ENCODE data around the gene SORCS2.

SORCS2 gene

DNA sequence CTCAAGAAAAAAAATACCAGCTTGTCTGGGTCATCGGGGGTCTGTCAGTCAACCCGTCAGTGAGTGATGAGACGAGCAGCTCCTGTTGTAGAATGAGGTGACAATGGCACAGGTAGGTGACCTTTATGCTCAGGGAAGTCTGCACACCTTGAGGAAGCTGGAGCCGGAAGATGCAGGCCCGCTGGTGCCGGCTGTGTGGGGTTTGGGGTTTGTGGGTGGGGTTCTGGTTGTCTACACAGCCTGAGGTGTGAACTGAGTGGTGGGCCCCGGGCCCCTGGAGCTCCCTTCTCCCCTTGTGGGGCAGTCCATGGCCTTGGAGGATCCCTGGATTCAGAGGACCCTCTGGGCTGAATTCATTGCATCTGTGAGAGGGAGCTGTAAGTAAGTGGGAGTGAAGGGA, 75.5 kb downstream of the SORCS2 start:
- no peak for DNase-seq (ENCODE audit: low read depth in 2 of 2)

DNA sequence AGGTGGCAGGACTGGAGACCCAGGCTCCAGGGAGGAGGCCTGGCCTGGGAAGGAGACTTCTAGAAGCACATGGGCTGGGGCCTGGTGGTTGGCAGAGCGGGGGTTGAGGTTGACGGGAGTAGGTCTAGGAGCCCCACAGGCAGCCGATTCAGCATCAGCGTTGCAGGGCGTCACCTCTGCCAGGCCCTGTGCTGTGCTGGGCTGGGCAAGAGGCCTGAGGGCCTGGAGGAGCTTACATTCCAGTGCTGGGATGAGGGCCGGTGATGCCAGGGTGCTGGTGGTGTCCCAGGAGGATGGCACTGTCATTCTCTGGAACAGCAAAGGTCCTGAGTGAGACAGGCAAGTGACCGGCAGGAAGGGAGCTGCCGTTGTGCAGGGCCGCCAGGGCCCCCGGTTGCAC, 76.6 kb downstream of the SORCS2 start:
- no peak for DNase-seq (ENCODE audit: low read depth in 2 of 2)

DNA sequence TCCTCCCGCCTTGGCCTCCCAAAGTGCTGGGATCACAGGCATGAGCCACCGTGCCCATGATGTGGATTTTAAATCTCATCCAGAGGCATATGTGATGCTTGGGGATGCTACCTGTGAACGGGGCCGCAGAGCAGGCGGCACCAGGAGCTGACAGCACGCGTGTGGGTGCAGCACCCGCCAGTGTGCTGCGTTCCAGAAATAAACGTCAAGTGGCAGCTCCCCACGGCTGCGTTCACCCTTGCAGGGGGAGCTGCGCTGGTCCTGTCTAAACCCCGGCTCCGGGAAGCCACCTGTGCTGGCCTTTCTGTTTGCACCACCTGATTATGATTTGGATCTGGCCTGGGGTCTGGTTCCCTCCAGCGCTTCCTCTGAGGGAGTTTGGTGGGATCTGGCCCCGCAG, 77.8 kb downstream of the SORCS2 start:
- DNase-seq (ENCODE audit: low read depth in 2 of 2): no peak

DNA sequence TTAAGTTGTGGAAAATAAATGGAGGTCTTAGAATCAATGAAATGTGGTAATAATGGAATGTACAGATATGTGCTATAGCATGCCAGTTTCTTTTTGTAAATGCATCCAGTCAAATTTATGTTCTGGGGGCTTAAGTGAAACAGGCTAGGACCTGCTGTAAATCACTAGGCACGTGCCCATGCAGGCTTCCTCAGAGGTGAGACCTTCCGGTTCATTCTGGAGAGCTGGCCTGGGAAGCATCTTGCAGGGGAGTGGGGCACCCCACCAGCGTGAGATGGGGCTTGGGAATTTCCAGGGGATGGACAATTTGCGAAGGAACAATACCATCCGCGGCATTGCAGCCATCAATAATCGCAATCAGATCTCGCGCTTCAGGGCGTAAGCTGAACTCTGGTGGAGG, 80.1 kb downstream of the SORCS2 start:
- DNase-seq (ENCODE audit: low read depth in 2 of 2): no peak

DNA sequence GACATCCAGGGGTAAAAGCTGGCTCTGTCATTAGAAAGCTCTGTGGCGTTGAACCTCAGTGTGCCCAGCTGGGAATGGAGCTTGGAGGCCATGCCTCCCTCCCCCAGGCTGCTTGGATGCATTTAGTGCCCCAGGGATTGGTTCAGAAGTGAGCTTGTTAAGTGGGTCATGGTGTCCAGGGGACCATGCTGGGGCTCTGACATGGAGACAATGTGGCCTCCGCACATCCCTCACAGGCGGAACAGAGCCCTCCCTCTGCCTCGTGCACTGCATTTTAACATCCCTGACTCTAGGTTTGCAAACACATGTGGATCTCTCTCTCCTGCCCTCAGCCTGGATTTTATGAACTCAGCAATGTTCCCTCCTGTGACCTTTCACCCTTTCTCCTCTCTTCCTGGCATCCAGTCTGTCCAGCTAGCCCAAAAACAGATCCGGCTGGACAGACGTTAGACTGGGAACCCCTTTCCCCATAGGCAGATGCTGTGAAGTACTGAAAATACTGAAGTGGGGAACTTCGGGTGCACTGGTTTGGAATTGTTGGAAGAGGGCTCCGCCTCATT, 81.5 kb downstream of the SORCS2 start:
- no peak for DNase-seq (ENCODE audit: low read depth in 2 of 2)

DNA sequence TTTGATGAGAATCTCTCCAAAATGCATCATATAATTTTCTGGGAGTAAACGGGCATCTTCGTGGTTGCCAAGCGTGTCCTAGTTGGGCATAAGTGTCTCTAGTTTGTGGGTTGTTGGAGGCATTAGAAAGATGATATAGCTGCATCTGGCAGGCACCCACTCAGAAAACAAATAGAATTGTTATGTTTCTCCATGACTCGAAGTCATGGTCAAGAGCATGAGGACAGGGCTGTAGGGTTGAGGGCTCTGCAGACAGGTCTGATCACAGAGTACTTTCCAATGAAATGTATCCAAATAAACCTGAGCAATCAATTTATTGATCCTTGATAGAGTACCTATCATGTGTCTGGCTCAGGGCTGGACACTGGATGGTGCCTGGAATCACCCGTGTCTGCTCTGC, 82.7 kb downstream of the SORCS2 start:
- DNase-seq (ENCODE audit: low read depth in 2 of 2): no peak

DNA sequence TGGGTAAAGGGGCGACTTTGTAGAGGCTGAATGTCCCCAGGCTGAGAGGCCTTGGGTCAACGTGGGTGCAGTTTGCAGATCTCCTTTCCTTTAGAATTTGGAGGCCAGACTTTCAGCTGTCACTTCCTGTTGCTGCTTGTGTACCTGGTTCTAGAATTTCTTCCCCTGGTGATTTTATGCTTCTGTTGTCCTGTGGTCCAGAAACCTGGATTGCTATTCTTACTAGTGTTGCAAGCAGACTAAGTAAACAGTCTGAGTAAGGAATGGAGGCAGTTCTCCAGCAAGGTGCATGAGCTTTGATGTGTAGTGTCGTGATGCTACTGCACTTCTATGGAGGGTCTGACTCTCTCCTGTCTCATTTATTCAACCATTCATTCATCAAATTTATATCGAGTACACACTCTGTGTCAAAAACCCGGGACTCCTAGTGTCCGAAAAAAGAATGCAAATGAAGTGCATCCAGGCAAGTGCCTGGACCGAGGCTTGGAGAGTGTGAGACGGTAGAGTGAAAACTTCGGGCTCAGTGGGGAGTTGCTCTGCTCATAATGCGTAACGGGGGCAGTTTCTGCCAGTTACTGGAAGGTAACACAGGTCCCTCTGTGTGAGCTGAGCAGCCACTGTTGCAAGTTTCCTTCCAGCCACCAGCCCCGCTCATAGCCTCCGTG, 83.3 kb downstream of the SORCS2 start:
- DNase-seq (ENCODE audit: low read depth in 2 of 2): no peak

DNA sequence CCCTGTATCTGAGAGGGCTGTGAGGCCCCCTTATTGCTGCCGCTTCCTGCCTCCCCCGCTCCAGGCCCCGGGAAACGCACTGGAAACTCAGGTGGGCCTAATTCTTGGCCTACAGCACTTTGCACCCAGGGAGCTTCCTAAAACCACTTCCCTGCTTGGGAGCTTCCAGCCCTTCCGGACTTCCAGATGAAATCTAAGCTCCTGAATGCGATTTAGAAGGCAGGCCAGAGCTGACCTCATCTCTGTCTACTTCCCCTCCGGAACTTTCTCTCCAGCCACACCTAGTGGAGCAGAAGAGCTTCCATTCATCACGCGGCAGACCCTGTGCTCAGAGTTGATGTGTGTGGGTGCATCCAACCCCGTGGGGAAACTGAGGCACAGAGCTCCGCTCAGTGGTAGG, 84.2 kb downstream of the SORCS2 start:
- DNase-seq (ENCODE audit: low read depth in 2 of 2): no peak

DNA sequence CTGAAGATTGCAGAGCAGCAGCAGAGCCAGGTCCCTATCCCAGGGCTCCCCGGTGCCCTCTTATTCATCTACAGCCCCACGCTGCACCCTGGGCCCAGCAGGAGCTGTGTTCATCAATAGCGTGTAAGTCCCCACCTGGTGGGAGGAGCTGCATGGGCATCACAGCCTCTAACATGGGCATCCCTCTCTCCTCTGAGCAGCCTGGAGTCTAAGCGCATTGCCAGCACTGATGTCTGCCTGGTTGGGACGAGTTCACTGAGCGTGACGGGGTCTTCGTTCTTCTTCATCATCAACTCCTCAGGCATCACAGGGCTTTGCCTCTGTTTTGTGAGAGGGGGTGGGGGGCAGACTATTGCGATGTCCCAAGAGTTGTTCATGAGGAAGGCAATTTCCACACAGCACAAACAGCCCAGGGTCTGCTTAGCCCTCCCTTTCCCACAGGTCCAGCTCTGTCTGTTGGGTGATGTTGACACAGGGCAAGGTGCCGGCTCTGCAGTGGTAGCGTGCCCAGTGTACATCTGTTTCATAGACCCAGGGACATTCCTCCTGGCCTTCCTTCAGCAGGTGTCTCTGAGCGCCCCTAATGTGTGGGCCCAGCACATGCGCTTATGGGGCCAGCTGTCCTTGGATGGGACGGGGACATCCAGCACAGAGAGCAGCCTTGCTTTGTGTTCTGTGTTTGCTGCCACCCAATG, 85.9 kb downstream of the SORCS2 start:
- DNase-seq (ENCODE audit: low read depth in 2 of 2): no peak

DNA sequence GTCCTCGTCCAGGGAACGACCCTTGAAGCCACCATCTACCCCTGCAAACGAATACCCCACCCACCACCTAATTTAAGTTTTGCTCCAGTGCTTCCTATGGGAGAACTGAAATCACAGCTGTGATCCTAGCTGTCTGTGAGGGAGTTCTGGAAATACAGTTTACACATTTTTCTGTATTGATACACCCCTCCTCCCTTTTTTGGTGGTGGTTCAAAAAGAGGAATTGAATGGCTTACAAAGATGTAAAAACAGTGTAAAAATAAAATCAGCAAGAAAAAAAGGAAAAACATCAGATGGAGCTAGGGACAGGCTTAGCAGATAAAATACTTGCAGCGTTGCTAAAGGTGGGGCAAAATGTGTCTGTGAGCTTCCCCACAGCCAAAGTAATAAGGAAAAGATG, 86.6 kb downstream of the SORCS2 start:
- no peak for DNase-seq (ENCODE audit: low read depth in 2 of 2)

DNA sequence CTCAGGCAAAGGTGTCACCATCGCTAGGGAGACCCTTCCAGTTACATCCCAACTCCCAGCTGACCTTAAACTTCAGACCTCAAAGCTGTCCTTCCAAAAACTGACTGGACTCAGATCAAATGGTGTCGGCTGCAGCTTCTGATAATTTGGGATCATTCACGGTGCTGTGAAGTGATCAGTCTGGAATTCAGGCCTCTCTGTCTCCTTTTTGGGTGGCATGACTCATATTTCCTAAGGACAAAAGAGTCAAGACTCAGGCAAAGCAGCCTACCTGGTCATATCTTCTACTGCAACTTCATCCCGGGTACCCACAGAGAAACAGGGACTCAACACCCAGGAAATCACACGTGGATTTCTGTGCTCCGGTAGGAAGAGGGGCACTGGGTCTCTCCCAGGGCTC, 87.6 kb downstream of the SORCS2 start:
- no peak for DNase-seq (ENCODE audit: low read depth in 2 of 2)

DNA sequence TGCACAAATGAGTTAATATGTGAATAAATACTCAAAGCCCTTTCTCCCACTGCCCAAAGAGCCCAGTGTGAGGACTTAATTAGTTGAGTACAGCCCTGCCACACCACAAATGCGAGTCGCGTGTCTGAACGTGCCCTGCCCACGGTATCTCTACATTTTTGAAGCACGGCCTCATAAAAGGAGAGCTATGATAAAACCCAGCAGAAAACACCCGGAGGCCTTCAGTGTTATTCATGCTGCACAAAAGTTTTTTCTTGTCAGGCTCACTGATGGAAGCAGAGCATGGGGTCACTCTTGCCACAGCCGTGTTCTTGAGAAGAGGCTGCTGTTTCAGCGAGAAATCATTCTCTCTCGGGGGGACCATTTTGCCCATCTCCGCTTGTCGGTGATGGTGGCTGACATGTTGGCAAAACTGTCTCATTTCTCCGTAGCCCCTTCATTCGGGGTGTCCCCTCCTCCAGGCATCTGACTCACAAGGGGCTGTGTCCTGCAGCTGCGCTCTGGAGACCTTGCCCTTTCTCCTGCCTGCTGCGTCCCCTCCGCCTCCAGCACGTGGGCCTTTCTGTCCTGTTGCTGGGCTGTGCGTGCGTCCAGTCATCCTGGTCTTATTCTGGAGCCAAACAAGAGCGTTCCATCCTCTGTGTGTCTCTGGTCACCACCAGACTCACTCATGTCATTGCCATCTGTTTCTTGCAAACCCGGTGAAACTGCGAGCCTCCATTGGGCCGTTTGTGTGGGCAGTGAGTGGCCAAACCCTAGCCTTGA, 88.8 kb downstream of the SORCS2 start:
- DNase-seq (ENCODE audit: low read depth in 2 of 2): peak in 1 of 2 experiments; percentile 25

DNA sequence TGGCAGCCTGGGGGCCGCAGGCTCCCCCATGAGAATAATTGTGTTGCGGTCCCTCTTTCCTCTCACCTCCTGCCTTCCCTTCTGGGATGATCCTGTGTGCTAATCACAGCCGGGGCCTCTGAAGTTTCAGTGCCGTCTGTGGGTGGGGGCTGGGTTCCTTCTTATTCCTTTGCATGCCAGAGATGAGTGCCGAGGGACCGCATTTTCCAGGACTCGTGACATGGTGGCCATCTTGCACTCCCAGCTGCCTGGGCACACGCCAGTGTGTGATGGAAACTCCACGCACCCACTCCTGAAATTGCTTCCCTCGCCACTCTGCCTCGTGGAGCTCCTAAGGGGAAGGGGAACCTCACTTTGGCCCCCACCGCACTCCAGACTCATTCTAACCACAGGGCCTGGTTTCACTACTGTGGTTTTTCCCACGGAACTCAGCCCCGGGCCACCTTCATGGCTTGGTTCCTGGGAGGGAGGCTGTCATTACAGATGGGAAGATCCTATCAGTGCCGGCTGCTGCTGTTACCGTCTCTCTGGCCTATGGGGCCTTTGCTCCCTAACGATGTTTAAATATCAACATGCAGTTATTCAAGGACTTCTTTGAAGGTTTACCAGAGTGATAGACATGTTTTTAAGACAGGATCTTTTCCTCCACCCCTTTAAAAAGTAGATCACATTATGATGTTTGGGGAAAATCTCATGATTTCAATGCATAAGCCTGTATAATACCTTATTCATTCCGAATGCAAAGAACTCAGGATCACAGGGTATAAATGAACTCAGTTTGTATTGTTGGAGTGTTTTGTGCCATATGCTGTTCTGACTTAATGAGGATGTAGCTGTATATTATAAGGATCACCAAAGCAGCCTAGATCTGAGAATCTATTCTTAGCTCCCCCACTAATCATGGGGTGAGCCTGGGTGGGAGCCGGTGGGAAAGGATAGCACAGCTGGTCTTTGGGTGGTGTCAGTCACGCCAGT, 89.6 kb downstream of the SORCS2 start:
- DNase-seq (ENCODE audit: low read depth in 2 of 2): no peak

DNA sequence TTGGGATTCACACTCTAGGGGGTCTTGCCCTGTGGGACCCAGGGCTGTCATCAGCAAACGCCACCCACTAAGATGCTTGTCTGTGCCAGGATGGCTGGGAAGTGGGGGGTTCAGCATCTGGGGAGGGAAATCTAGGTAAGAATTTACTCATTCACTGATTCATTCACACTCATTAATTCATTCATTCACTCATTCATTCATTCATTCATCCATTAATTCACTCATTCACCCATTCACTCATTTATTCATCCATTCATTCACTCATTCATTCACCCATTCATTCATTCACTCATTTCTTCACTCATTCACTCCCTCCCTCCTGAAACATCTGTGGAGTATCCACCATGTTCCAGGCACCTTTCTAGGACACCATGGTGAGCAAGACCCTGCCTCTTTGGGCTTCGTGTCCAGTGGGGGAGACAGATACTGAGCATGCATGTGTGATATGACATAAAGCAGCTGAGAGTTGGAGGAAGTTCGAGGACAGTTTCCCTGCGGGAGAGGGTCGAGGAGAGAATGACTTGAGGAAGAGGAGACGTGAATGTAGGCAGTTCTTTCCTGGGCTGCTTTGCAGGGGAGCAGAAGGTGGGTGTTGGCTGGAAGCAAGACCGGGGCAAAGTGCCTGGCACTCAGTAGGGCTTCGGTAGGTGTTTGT, 90.6 kb downstream of the SORCS2 start:
- no peak for DNase-seq (ENCODE audit: low read depth in 2 of 2)

DNA sequence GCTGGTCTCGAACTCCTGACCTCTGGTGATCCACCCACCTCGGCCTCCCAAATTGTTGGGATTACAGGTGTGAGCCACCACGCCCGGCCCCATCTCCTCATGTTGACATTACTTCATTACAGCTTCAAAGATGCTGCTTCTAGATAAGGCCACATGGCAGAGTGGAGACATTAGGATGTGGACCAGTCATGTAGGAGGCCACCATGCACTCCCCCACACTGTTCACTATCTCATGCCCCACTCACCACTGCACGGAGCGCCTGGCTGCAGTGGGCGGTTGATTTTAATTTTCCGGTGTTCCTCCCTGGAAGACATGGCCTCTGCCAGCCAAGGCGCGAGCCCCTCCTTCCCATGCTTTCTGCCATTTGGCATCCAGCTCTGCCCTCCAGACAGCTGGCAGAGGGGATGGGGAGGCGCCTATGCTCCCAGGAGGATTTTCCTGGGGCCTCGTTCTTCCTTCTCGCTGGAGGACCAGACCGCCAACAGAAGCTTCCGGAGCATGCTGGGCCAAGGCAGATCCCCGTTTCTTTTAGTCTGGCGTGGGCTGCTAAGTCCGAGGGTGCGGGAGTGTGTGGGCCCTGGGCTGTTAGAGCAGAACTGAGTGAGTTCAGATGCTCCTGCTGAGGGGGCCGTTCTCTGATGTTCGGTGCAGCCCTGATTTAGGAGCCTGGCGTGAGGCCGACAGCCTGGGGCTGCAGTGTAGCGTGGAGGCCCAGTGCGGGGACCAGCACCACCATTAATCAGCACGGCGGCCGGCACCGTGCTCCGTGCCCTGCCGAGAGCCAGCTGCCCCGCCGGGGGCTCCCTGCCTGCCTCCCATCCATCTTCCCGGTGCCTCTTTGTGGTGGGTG, 93.1 kb downstream of the SORCS2 start:
- no peak for DNase-seq (ENCODE audit: low read depth in 2 of 2)

DNA sequence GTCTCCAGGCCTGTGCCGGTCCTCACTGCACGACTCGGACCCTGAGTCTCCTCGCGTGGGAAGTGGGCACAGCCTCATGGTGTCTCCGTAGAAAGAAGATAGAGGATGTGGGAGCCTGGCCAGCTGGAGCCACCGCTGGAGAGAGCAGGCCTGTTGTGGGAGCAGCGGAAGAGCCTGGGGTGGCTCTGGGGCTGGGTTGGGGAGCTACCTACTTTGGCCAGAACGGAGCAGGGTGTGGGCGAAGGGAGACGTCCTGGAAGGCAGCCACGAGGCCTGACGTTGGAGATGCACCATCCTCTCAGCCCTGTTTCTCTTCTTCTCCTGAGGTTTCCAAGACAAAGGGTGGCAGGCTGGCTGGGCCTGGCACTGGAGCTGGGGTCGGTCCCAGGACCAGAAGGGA, 93.8 kb downstream of the SORCS2 start:
- DNase-seq (ENCODE audit: low read depth in 2 of 2): no peak

DNA sequence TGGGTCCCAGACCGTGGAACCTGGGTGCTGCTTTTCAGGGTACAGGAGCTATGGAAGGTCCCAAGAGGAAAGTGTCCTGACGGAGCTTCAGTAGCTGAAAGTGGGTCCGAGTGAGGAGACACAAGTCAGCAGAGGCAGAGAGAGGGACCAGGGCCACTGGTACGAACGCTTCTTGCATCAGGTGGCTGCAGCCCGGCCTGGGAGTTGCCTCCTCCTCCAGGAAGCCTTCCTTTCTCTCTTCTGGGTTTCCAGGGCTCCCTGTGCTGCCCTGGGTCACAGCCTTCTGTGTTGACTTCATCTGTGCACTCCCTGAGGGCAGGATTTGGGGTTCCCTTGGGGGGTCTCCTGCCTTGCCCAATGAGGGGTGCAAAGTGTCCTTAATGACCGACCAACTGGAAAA, 94.5 kb downstream of the SORCS2 start:
- DNase-seq (ENCODE audit: low read depth in 2 of 2): no peak

DNA sequence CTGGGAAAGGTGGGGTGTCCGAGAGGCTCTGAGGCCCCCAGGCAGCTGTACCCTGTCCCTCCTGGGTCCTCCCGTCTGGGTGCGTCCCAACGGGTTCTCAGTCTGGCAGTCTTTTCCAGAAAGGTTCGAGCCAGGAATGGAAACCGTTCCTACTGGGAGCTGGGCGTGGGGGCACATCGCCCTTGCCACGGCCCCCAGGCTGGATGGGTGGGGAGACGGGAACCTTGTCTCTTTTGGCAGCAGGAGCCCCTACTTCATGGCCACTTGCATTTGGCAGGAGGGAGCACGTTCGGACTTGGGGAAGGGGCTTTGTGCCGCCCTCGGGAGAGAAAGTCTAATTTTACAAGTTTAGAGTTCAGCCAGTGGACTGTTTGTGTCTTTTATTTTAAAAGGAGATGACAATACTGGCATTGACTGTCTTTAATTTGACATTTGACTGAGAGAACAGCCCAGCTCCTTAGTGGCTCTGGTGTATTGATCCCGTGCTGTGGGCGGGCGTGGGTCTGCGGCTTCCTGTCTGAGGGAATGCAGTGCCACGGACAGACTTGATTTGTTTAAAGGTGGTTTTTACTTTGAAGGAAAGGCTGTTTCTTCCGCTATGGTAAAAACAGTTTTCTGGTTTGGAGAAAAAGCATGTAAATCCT, 95.1 kb downstream of the SORCS2 start:
- no peak for DNase-seq (ENCODE audit: low read depth in 2 of 2)

DNA sequence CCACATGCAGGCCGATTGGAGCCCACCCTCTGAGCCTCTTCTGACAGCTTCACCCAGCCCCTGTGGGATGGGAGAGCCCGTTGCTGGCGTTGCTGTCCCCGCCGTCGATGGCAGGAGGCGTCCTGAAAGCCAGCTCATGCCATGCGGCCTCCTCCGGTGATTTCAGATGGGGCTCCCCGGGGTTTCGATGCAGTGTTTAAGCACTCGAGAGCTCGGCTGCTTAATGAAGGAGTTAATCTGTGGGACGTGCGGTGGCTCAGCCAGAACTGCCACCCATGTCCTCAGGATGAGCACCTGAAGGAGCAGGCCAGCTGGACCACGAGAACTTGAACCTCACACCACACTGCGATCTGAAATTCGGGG, 95.6 kb downstream of the SORCS2 start:
- no peak for DNase-seq (ENCODE audit: low read depth in 2 of 2)
